ENCODE measurements around the gene TMED4. TPM values are rescaled to one million over a fixed set of nuclear protein-coding genes. Genes with fewer than 3 reads are reported as not detected.
"Not testable (repeated sequence)": the region's sequence is repeated elsewhere in the genome, so short reads cannot be mapped to it uniquely, and the experiment has no call there.

Gene TMED4
- total and polyA plus RNA-seq, 11 donors, result 48.5 to 129 (median 67.2) TPM

- WGBS, 4 donors, result 81 to 91% (median 83%) methylated on average over 3 of the region's 3 CpGs
- Histone ChIP-seq H3K27ac (no peak overlapping the region), H3K9me3 (no peaks in the 10 kb centered on the region), H3K27me3 (no peaks in the 10 kb centered on the region), H3K4me1 (peaks cover 0 to 11% (median 1%) of the 10 kb centered on the region in 12 donors), H3K4me3 (no peak overlapping the region), H3K36me3 (peaks cover 0 to 50% (median 43%) of the 10 kb centered on the region in 9 donors)
- DNase-seq (no peak), ATAC-seq (no peak)
- TF ChIP-seq POLR2A (IDR thresholded peaks at IDR 0.05) (no peak), CTCF (IDR thresholded peaks at IDR 0.05) (no peak)
- intact Hi-C loops (cut with DNase I), result loop anchor here in 8 of 10 donors (5.0 to 10.0 kb wide), 7 partner anchors 68 to 331 kb away; partner anchors contain the start of gene NUDCD3 (in 1 of the 8)
Measured at GRCh38 chr7:44563171-44563679, 18.8 kb downstream of the TMED4 start.

- not testable (repeated sequence) for H3K4me3 ChIP-seq, H3K27ac ChIP-seq, H3K27me3 ChIP-seq, DNase-seq, ATAC-seq, H3K9me3 ChIP-seq
- 86 to 96% (median 91%) methylated on average over 8 of the region's 8 CpGs for WGBS, 4 donors
- Histone ChIP-seq H3K4me1 (peaks cover 0 to 11% (median 1%) of the 10 kb centered on the region in 12 donors), H3K36me3 (peaks cover 0 to 44% (median 36%) of the 10 kb centered on the region in 9 donors)
- intact Hi-C loops (cut with DNase I), result loop anchor here in 8 of 10 donors (5.0 to 10.0 kb wide), 7 partner anchors 68 to 330 kb away; partner anchors contain the start of gene NUDCD3 (in 1 of the 8)
Measured at GRCh38 chr7:44562622-44562962, 19.4 kb downstream of the TMED4 start.

GRCh38 chr7:44561962-44562621 is 19.9 kb downstream of the TMED4 start:
- Histone ChIP-seq H3K9me3 (no peaks in the 10 kb centered on the region), H3K36me3 (peaks cover 0 to 39% (median 31%) of the 10 kb centered on the region in 9 donors), H3K4me3 (no peak overlapping the region), H3K4me1 (peaks cover 0 to 11% (median 1%) of the 10 kb centered on the region in 12 donors), H3K27ac (no peak overlapping the region), H3K27me3 (no peaks in the 10 kb centered on the region)
- DNase-seq (no peak), ATAC-seq (no peak)
- TF ChIP-seq CTCF (IDR thresholded peaks at IDR 0.05), result no peak
- TF ChIP-seq POLR2A (IDR thresholded peaks at IDR 0.05), result no peak
- intact Hi-C loops (cut with DNase I), result loop anchor here in 8 of 10 donors (5.0 to 10.0 kb wide), 7 partner anchors 67 to 330 kb away; partner anchors contain the start of gene NUDCD3 (in 1 of the 8)
- 82 to 93% (median 91%) methylated on average over 6 to 7 of the region's 7 CpGs for WGBS, 4 donors

- Histone ChIP-seq H3K4me3 (no peak overlapping the region), H3K27me3 (no peaks in the 10 kb centered on the region), H3K9me3 (no peaks in the 10 kb centered on the region), H3K36me3 (peaks cover 0 to 32% (median 25%) of the 10 kb centered on the region in 9 donors), H3K4me1 (peaks cover 0 to 11% (median 1%) of the 10 kb centered on the region in 12 donors), H3K27ac (no peak overlapping the region)
- intact Hi-C loops (cut with DNase I), result loop anchor here in 8 of 10 donors (5.0 to 10.0 kb wide), 7 partner anchors 67 to 329 kb away; partner anchors contain the start of gene NUDCD3 (in 1 of the 8)
- ATAC-seq (no peak), DNase-seq (no peak)
- WGBS, 4 donors, result 87 to 91% (median 89%) methylated on average over 6 of the region's 6 CpGs
- TF ChIP-seq POLR2A (IDR thresholded peaks at IDR 0.05), result no peak
- TF ChIP-seq CTCF (IDR thresholded peaks at IDR 0.05), result no peak
Measured at GRCh38 chr7:44561481-44561880, 20.6 kb downstream of the TMED4 start.

Measured in heart left ventricle (tissue), 16 donors.